ENCODE results near the gene MYOM1.
A peak's percentile ranks its signal among the peaks of the same experiment; 100 is the strongest.
"Not testable (repeated sequence)": the region's sequence is repeated elsewhere in the genome, so short reads cannot be mapped to it uniquely, and the experiment has no call there.

MYOM1 gene

GRCh38 chr18:3248658-3249359 lies 29.0 kb upstream of the MYOM1 start:
- peak; percentile 80 for DNase-seq

- no peak for DNase-seq
Observed at GRCh38 chr18:3248062-3248657, 28.4 kb upstream of the MYOM1 start.

- DNase-seq, result peak; percentile 98
Observed at GRCh38 chr18:3247240-3248061, 27.7 kb upstream of the MYOM1 start, which contains the start of gene MYL12A. Gene MYL12A, plus strand, starts transcription at chr18:3247801. Its CDS starts 5,447 bp downstream, at chr18:3253248.

GRCh38 chr18:3246635-3247239 lies 27.0 kb upstream of the MYOM1 start:
- no peak for DNase-seq

- DNase-seq, result peak; percentile 89
Observed at GRCh38 chr18:3245853-3246634, 26.3 kb upstream of the MYOM1 start.

GRCh38 chr18:3245185-3245564 lies 25.4 kb upstream of the MYOM1 start:
- DNase-seq, result no peak

- DNase-seq, result no peak
Observed at GRCh38 chr18:3238742-3239141, 19.0 kb upstream of the MYOM1 start.

- DNase-seq, result no peak
Observed at GRCh38 chr18:3236470-3236869, 16.7 kb upstream of the MYOM1 start.

GRCh38 chr18:3235846-3236245 lies 16.1 kb upstream of the MYOM1 start:
- DNase-seq, result no peak

GRCh38 chr18:3234457-3234856 lies 14.7 kb upstream of the MYOM1 start:
- no peak for DNase-seq

- DNase-seq, result no peak
Observed at GRCh38 chr18:3233433-3234168, 13.8 kb upstream of the MYOM1 start.

- DNase-seq, result no peak
Observed at GRCh38 chr18:3233004-3233403, 13.2 kb upstream of the MYOM1 start.

- no peak for DNase-seq
Observed at GRCh38 chr18:3230401-3231334, 10.9 kb upstream of the MYOM1 start.

- no peak for DNase-seq
Observed at GRCh38 chr18:3226048-3226447, 6.3 kb upstream of the MYOM1 start.

- no peak for DNase-seq
Observed at GRCh38 chr18:3225588-3225987, 5.8 kb upstream of the MYOM1 start.

GRCh38 chr18:3224223-3224622 lies 4.5 kb upstream of the MYOM1 start:
- DNase-seq, result no peak

GRCh38 chr18:3223356-3223755 lies 3.6 kb upstream of the MYOM1 start:
- DNase-seq, result peak; percentile 41

GRCh38 chr18:3221496-3221895 lies 1.7 kb upstream of the MYOM1 start:
- no peak for DNase-seq

- not testable (repeated sequence) for DNase-seq
Observed at GRCh38 chr18:3220868-3221267, 1.1 kb upstream of the MYOM1 start.

GRCh38 chr18:3219241-3219630 lies 532 bp downstream of the MYOM1 start:
- DNase-seq, result no peak

GRCh38 chr18:3218819-3219218 lies 949 bp downstream of the MYOM1 start:
- DNase-seq, result no peak

Measured in activated CD4-positive, alpha-beta T cell treated with anti-CD3 and anti-CD28 coated beads, Interleukin-2, amount 50 U/mL, for 16 hours (primary cell).